HG03521 (cell line): ENCODE measurements around the gene GADL1.

Experiments
- ATAC-seq: cut with Tn5 transposase; IDR thresholded peaks from one replicate; pipeline ENCODE4 v1.9.1; 2021; ENCODE audit warnings: mild to moderate bottlenecking, moderate library complexity; ENCODE audit not compliant: unreplicated experiment

GADL1 gene, protein sequence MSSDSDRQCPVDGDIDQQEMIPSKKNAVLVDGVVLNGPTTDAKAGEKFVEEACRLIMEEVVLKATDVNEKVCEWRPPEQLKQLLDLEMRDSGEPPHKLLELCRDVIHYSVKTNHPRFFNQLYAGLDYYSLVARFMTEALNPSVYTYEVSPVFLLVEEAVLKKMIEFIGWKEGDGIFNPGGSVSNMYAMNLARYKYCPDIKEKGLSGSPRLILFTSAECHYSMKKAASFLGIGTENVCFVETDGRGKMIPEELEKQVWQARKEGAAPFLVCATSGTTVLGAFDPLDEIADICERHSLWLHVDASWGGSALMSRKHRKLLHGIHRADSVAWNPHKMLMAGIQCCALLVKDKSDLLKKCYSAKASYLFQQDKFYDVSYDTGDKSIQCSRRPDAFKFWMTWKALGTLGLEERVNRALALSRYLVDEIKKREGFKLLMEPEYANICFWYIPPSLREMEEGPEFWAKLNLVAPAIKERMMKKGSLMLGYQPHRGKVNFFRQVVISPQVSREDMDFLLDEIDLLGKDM

DNA sequence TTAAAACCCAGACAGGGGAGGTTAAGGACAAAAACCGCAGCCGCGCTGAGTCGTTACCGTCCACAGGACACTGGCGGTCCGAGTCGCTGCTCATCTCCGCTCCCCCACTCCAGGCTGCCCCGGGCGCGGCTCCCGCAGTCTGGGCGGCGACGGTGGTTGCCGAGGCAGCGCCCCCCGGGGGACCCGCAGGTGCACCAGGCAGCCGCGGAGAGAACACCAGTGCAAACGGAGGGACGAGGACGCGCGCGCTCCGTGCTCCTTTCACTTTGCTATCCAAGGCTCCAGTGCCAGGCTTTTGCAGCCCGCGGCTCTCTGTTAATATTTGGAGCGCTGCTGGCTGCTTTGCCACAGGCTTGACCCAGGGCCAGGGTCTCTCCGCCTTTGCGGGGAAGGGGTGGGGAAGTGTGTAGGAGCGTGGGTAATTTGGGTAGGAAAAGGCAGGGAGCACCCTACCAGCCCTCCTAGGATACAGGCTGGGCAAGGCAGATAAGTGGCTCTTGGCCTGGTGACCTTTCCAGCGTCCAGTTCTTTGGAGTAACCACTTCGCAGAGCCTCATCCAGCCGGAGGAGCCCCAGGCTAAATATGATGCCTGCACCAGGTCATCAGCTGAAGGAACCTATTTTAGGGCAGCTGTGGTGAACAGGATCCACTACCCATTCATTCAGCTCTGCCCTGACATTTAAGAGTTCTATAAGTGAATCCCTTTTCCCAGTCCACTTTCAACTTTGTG lies at the start of gene GADL1:
Gene GADL1, minus strand, starts transcription at position 141 of the 731 bp plus-strand sequence. Its CDS starts 47 bp downstream, at position 94.
- ATAC-seq: no peak

DNA sequence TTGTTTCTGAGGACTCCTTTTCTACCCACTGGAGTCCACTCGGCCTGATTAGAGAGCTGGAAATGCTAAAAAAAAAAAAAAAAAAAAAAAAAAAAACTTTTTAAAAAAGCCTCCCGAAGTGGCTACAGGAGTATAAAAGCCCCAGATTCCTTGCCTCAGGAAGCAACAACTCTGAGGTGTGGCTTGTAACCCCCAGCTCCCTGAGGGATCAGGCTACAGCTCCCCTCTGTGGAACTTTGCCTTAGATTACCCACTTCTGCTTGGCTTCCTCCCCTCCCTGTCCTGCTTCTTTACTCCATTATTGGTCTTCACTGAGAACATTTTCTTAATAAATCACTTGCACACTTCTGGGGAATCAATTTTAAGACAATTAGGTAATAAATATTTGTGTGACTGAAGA lies 49.7 kb upstream of the GADL1 start:
- no peak for ATAC-seq

DNA sequence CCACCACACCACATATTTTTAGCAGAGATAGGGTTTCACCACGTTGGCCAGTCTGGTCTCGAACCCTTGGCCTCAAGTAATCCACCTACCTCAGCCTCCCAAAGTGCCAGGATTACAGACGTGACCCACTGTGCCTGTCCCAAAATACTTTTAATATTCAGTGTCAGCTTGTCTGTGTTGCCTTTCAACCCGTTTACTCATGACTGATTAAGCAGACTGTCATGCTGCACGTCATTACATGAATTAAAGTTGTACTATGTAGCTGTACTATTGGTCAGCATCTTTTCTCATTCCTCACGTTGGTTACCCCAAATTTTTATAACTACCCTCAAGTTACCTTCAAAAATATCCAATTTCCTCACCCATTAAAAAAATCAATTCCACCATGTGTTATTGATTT lies 48.7 kb upstream of the GADL1 start:
- ATAC-seq: no peak

- no peak for ATAC-seq
These were observed 46.9 kb upstream of the GADL1 start for GRCh38 chr3:30941342-30941741.

- ATAC-seq: no peak
These were observed 46.3 kb upstream of the GADL1 start for GRCh38 chr3:30940740-30941139.

DNA sequence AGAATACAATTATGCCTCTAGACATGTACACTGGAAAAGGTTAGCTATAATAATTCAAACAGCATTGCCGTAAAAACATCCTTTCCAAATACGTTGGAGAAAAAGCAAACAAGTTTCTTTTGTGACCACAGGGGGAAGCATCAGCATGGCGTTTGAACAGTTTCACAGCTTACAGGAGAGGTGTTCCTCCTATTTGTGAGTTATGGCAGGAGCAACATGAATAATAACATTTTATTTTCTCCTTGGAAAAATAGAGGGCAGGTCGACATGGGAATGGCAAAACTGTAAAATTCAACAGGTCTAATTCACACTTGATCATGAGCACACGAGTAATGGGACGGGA lies 39.7 kb upstream of the GADL1 start:
- ATAC-seq: no peak

- no peak for ATAC-seq
These were observed 39.2 kb upstream of the GADL1 start for GRCh38 chr3:30933478-30934207.

- ATAC-seq: no peak
These were observed 38.1 kb upstream of the GADL1 start for GRCh38 chr3:30932513-30933098.

GRCh38 chr3:30924763-30925162 lies 30.3 kb upstream of the GADL1 start:
- ATAC-seq: no peak

- ATAC-seq: no peak
These were observed 25.1 kb upstream of the GADL1 start for GRCh38 chr3:30919564-30919963.

DNA sequence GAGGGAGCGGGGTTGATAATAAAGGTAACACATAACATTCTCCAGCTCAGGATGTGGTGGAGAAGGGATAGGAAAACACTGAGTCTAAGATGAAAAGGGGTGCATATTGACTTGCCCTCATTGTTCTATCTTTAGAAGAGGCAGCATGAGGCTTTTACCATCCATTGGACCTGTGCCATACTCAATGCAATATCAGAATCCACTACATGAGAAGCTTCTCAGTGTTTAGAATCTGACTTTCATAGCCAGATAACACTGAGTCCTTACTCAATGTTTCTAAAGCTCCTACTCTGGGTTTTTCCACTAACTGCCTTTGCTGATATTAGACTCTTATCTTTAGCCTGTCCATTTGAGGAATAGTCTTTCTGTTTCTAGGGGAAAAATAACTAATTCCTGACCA lies 24.3 kb upstream of the GADL1 start:
- ATAC-seq: no peak

DNA sequence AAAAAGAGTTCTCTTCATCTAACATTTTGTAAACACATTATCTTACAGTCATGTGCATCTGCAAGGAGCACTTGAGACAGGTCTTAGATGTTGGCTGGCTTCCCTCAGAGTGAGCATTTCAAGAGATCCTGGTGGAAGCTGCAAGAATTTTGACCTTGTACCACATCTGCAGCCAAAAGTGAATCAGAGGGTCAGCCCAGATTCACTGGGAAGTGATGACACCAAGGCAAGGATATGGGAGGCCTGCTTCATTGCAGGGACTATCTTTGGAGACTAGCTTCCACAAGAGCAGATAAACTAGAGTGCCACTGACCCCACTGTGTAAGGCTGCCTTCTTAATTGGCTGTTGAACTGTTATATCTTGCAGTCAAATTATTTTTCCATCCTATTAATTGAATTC lies 21.3 kb upstream of the GADL1 start:
- no peak for ATAC-seq

GRCh38 chr3:30914696-30915095 lies 20.2 kb upstream of the GADL1 start:
- no peak for ATAC-seq

DNA sequence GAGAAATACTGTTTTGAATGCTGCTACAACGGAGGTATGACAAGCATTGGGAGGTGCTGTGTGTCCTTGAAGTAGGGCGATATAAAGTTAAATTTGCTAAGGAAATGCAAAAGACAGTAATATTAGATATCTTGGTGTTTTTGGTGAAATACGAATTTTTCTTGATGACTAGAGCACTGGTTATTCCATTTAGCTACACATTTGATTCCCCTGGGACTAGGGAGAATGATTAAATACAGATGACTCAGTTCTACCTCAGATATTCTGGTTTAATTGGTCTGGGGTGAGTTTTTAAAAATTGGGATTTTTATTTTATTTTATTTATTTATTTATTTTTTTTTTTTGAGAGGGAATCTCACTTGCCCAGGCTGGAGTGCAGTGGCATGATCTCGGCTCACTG lies 18.7 kb upstream of the GADL1 start:
- ATAC-seq: no peak

- no peak for ATAC-seq
These were observed 17.8 kb upstream of the GADL1 start for GRCh38 chr3:30912301-30912700.

- ATAC-seq: no peak
These were observed 14.1 kb upstream of the GADL1 start for GRCh38 chr3:30908456-30909037.

DNA sequence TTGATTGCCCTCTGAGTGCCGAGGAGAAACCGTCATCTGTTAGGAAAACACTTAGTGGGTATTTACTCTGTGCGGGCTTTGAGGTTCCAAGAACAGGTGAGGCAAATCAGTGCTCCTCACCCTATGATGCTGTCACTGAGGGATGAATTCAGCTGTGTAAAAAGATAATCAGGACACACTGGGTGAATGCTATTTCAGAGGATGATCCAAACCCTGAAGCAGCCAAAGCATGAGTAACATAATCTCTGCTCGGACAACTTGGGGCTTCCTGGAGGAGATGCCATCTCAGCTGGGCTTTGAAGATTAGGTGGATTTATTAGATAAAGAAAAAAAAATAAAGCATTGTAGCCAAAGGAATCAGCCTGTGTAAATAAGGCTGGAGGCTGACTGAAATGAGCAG lies 10.5 kb upstream of the GADL1 start:
- no peak for ATAC-seq

DNA sequence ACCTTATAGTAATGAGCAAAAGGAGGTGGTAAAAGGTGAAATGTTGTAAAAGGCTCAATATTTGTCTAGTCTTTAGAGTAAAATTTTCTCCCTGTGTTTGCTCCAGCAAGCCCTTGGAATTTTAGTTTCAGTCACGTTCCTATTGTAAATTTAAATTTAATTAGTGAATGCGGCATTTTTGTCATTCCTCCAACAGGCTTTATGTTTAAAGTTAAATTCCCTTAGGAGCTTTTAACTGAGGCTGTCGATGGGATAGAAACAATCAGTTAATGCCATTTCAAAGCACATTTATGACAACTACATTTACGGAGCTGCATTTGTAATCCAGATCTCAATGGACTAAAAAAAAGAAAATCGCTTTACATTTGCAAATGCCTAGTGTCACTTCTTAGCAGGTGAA lies 868 bp upstream of the GADL1 start:
- ATAC-seq: no peak

GRCh38 chr3:30893678-30894325 lies 659 bp downstream of the GADL1 start:
- no peak for ATAC-seq

- no peak for ATAC-seq
These were observed 3.6 kb downstream of the GADL1 start for GRCh38 chr3:30890907-30891306.
